Measurements from ENCODE around the gene PLXNA4.

Gene PLXNA4

DNA sequence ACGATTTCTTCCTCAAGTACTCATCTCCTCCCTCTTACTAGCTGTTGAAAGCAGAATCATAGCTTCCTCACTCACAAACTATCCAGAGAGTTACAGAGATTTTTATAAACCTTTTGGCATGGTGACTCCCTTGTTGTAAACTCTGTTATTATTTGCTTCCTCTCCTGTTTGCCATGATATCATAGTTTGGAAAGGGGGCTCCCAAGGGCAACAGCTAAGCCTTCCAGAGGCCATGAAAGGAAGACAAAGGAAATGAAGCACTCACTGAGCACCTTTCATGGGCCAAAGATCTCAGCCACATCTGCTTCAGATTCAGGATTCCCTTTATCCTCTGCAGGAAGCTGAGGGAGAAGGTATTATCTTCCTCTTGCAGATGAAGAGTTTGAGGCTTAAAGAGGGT is 484.6 kb downstream of the PLXNA4 start:
- no peak for DNase-seq (ENCODE audit: low read depth in 2 of 2)

DNA sequence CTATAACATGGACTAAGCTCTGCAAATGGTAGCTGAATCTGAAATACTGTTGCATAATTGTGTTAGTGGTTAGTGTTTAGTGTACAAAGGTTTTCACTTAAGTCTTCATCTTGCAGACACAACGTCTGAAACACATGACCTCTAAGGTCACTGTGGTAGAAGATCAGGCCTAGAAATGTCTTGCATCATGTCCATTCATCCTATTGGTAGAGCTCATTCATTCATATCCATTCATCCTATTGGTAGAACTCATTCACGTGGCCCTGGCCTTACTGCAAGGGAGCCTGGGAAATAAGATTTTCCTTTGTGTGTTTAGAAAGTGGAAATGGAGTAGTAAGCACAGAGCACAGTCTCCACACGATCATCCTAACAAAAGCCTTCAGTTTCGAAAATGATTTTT is 485.8 kb downstream of the PLXNA4 start:
- DNase-seq (ENCODE audit: low read depth in 2 of 2) = no peak

DNA sequence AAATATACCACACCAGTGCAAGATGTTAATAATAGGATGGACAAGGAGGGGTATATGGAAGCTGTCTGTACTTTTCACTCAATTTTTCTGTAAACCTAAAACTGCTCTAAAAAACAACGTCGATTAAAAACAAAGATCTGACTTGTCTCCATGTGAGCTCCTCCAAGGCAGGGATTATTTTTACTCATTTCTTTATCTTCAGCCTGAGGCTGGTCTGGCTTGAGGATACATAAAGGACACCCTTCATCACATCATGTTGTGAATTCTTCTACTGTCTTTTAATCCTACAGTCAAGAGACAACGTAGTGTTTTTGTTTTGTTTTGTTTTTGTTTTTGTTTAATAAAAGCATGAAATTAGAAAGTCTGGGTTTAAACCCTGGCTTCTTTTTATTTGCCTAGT is 486.9 kb downstream of the PLXNA4 start:
- DNase-seq (ENCODE audit: low read depth in 2 of 2) = no peak

DNA sequence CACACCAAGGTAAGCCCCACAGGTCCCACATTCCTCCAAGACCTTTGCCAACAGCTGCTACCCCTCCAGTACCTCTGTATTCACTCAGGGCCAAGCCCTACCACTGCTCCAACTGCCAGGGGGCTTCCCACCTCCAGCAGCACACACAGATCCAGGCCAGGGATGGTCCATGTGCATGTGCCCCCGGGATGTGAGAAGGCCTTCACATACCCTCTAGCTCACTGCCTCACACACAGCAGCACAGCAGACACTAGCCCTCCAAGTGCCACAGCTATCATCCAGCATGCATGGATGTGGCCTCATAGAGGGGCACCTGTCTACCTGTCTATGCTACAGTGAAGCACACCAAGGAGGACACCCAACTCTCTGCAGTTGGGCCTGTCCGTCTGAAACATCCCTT is 488.8 kb downstream of the PLXNA4 start:
- DNase-seq (ENCODE audit: low read depth in 2 of 2) = no peak

DNA sequence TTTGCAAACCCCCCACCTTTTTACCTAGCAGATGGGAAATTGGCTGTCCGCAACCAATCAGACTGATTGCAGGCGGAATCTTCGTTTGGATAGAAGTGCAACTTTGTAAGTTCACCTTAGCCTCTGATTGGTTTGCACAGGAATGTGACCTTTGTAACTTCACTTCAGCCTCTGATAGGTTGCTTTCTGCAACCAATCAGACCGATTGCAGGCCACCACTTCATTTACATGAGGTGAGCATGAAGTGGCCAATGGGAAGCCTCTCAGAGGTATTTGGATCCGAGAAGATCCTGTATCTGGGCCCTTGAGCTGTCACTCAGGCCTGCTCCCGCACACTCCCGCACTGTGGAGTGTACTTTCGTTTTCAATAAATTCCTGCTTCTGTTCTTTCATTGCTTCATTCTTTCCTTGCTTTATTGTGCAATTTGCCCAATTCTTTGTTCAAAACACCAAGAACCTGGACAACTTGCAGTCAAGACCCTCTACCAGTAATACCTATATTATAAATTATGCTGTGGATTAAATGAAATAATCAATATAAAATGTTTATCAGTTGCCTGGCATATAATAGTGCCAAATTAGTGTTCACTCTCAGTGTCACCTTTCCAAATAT is 491.4 kb downstream of the PLXNA4 start:
- no peak for DNase-seq (ENCODE audit: low read depth in 2 of 2)

DNA sequence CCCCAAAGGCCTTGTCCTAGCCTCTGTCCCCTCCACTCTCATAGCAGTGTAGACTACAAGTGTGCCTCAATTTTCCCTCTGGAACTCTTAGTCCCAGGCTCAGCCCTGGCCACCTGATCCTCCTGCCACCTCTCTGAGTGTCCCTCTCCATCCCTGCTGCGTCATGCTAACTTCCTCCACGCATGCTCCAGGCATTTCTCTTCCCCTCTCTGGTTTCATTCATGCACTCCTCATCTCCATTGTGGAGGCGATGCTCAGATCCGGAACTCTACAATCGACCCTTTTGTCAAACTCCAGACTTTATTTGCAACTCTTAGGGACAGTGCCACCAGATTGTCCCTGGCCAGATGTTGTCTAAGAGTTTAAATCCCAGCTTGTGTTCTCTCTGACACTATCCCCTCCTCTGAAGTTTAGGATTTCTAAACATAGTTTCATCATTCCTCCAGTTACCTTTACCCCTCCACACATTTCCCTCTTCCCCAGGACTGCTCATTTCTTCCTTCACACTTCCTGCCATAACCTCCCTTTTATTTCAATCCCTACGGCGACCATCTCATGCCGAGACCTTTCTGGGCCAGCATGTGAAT is 492.6 kb downstream of the PLXNA4 start:
- DNase-seq (ENCODE audit: low read depth in 2 of 2) = no peak

DNA sequence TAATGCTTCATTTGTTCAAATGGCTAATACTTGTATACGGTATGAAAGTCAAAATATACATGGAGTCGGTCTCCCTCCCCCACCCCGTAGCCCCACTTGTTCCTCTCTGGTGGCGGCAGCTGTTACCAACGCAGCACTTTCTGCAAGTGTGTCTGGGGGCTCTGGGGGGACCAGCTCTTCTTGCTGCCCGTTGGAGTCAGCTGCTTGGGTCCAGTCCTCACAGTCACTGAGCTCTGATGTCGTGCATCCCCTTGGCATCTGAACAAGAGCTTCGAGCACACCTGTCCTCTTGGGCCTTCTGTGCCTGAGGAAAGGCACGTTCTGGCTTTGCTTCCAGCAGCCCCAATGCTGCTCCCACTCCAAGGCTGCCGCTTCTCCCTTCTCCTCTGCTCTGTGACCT is 493.1 kb downstream of the PLXNA4 start:
- no peak for DNase-seq (ENCODE audit: low read depth in 2 of 2)

DNA sequence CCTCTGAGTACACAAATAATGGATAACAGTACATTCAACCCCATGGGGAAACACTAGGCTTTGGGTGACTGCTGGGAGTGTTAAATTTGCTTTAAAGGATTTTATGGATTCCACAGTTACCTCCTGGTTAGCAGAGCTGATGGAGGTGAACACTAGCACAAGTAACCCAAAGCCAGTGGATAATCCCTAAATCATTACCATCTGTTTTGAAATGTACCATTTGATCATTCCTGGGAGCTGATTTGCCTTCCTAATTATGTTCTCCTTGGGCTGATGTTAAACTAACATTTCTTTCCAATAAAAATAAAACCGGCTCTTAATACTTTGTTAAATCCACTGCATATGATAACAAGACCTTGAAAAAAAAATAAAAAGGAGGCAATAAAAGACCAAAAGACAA is 493.9 kb downstream of the PLXNA4 start:
- no peak for DNase-seq (ENCODE audit: low read depth in 2 of 2)

DNA sequence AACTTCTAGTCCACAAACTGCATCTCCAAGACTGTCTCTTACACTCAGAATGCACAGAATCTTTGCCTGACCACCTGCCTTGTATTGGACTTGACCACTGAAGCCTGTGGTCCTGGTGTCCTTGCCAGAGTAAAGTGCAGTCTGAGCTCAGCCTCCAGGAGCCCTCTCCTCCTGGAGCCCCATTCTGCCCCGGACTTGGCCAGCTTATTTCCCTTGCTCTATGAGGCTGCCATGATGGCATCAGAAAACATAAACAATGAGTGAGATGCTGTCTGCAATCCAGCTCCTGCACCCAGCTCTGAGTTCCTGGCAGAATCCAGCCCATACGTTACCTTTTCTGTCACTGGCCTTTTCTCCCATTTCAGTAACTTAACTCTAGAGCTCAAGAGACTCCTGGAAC is 494.6 kb downstream of the PLXNA4 start:
- DNase-seq (ENCODE audit: low read depth in 2 of 2) = no peak

DNA sequence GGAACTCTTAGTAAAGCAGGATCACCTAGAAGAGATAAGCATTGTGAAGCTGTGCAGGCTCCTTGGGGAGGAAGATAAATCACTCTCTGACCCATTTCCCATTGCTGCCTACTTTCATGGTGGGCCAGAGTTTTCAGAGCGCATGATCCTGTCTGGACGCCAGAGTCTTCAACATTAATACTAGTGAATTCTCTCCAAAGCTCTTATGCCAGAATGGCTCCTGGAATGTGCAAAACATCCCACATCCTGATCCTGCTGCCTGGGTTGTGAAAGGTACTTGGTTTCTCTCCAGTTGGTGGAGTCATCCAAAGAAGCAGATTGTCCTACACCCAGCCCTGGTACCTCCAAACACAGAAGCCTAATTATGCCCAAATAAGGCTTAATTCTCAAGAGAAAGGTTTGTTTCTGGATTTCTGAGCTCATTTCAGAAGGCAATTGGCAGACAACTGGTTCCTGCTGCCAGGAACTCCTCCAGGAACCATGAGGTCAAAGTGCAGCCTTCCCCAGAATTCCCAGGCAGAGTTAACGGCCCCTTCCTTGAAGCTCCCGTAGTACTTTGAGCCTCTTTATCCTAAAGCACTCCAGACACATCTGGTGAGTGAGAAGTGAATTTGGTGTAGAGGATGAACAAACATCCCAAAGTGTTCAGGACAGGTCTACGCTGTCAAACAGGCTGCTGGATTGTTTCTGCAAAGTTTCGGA is 495.2 kb downstream of the PLXNA4 start:
- DNase-seq (ENCODE audit: low read depth in 2 of 2) = no peak

DNA sequence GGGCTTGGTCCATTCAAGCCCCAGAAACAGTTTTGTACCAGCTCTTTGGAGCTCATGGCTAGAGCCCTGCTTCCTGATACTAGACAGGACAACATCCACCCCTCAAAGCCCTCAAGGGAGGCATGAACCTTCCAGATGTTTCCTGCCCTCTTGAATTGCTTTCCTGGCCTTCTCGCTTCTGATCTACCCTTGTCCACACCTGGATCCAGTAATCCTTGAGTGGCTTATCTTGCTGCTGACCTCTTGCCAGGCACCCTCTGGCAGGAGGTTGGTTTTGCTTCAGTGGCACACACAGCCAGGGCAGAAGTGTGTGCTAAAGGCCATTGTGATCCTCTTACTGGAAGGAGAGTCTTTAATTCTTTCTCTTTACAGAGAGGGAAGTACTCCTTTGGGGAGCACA is 495.8 kb downstream of the PLXNA4 start:
- no peak for DNase-seq (ENCODE audit: low read depth in 2 of 2)

DNA sequence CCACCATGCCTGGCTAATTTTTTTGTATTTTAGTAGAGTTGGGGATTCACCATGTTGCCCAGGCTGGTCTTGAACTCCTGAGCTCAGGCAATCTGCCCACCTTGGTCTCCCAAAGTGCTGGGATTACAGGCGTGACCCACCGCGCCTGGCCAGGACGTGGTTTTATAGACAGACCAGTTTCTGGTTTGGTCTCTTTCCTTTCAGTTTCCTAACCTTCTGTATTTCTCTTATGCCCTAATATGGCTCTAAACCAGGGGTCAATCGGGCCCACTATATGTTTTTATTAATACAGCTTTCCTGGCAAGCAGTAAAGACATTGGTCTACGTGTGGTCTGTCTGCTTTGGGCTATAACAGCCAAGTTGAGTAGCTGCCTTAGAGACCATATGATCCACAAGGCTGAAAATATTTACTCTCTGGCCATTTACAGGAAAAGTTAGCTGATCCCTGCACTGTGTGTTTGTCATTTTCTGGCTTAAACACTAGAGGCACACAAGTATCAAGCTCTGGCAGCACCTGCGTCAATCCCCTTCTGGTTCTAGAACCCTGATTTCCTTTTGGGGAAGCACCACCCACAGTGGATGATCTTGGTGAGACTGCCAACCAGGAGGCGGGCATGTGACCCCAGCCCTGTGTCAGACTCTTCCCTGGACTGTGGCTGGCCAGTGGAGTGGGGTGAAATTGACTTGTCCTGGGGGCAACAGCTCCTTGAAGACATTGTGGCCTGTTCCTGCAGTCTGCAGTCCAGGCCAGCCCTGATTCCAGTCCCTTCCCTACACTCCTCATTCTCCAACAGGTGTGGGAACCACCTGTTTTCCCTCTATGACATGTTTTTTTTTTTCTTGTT is 497.2 kb downstream of the PLXNA4 start:
- no peak for DNase-seq (ENCODE audit: low read depth in 2 of 2)

DNA sequence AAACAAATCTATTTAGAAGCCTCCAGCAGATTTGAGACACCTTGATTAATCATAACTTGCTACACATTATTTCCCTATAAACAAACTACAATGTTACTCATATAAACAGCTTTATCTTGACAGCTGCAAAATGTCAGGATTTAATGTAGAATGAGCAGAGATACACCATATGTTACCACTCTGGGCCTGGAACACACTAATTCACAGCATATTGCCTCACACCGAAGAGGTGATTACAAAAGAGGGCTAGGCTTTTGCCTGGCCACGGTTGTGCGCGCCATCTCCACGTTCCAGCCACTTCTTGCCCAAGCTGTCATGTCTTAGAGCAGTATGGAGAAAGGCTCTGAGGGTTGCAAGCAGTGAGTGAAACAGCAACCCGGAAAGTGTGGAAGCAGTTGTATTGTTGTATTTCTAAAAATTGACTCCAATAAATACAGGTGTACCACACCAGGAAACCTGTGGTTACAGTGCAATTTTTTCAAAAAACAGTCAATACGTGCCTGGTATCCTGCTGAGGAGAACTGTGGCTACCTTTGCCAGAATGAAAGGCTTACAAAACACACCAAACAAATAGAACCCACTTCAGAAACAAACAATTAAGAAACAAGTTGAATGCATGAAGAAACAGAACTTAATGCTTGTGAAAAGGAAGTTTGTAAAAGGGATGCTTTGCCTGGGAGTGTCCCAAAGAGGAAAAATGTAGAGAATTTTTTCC is 498.1 kb downstream of the PLXNA4 start:
- no peak for DNase-seq (ENCODE audit: low read depth in 2 of 2)

DNA sequence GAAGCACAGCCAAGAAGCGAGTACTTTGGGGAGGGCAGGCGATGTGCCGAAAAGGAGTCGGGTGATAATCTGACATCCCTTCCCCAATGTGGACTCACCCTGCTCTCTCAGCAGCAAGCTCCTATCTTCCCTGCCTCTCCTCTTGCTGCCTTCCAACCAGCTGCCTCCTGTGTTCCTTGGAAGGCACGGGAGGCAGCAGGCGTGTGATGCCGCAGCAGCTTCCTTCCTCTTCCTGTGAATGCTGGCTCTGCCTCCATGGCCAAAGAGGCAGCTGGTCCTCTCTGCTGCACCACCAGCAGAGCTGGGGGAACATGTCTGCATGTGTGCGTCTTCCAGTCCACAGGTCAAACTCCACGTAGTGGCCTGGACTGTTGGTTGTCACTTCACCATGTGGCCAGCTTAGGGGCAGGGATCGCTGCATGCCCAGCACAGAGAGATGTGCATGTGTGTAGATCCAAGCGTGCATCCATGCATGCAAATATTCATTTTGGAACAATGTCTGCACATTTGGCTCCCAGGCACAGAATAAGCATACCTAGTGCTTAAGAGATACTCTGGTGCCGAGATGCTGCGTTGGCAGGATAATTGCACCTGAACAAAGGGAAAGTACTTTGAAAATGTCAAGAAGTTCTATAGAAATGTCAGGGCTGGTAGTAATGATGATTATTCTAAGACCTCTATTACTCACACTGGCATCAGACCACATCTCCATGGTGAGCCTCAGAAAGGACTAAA is 499.8 kb downstream of the PLXNA4 start:
- no peak for DNase-seq (ENCODE audit: low read depth in 2 of 2)

DNA sequence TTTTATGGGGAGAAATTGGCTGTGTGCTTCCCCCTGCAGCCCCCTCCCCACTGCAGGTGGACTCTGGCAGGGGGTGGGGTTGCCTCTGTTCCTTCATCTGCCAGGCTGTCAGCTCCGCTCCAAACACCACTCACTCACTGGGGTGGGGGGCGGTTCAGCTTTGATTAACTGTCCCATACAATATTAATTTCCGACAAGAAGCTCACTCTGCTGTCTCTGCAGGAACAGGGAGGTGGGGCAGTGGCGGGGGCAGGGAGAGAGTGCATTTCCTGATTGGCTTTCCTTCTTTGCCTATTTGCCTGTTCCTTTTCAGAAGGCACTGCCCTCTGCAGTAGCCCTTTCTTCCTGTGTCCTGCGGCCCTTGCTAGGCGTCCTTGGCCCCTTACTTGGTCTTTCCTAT is 500.8 kb downstream of the PLXNA4 start:
- no peak for DNase-seq (ENCODE audit: low read depth in 2 of 2)

DNA sequence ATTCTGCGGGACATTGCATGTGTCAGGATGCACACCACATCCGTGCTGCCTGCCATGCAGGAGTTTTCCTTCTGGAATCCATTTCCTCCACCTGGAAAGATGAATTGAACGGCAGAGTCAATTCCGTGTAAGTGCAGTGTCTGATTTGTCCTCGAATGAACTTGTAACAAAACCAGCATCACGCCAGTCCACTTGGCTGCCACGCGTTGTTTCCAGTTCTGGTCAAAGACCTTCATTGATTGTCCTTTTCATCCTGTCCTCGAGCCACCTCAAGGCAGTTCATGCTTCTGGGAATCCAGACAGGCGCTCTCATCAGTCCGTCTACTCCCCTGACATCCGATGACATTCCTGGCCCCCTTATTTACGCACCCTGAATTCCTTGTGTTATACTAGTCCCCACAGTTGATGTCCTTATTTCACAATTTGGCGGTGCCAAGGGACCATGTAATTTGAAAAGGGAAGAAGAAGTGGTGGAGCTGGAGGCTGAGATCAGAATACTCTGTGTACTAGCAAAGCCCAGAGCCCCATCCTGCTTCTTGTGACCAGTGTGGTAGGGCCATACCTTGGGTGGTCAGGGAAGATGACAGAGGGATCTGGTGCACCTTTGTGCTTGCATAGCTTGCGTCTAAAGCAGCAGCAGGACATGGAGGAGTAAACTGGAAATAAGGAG is 502.2 kb downstream of the PLXNA4 start:
- no peak for DNase-seq (ENCODE audit: low read depth in 2 of 2)
